NCI-H128 (cell line): Measurements from ENCODE around the gene TAS2R41.

Experiments used
- DNase-seq: peaks from one replicate; lab custom pipeline; 2025; ENCODE audit not compliant: unreplicated experiment; lab: John Stamatoyannopoulos, UW

The TAS2R41 gene

GRCh38 chr7:143492799-143493739 is 15.4 kb downstream of the TAS2R41 start:
- DNase-seq, result no peak

DNA sequence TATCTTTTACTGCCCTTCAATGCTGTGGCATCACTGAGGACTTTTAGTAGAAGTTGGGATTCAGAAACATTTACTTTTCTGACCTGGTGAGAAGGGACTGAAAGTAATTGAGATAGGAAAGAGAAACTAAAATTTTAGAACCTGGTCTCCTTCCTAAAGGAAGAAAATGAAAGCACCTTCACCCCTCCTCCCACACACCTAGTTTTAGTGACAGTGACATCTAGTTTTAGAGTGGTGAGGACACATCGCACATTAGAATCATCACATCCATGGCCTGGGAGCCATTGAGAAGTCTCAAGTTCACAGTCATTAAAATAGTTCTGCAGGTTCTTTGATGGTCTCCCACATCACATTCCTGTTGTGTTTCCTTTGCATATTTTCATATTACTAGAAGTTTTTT is 16.1 kb downstream of the TAS2R41 start:
- no peak for DNase-seq

GRCh38 chr7:143494622-143495021 is 16.9 kb downstream of the TAS2R41 start:
- no peak for DNase-seq

- DNase-seq, result no peak
Measured at GRCh38 chr7:143495851-143496250, 18.2 kb downstream of the TAS2R41 start.

DNA sequence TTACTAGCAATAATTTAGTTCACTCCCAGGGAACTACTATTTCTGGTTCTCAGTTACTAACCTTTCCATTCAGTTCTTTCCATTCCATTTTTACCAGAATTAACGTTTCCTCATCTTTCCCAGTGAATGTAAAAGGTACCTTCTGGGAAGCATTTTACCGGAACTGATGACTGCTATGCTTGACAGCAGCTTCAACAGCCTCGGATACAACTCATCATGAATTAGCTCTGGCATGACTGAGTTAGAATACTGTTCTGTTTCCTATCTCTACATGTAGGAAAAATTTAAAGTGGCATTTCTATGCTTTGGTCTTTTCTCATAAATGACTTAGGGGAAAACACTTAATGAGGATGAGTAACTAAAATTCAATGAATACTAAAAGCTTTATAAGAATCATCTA is 18.6 kb downstream of the TAS2R41 start:
- no peak for DNase-seq

DNA sequence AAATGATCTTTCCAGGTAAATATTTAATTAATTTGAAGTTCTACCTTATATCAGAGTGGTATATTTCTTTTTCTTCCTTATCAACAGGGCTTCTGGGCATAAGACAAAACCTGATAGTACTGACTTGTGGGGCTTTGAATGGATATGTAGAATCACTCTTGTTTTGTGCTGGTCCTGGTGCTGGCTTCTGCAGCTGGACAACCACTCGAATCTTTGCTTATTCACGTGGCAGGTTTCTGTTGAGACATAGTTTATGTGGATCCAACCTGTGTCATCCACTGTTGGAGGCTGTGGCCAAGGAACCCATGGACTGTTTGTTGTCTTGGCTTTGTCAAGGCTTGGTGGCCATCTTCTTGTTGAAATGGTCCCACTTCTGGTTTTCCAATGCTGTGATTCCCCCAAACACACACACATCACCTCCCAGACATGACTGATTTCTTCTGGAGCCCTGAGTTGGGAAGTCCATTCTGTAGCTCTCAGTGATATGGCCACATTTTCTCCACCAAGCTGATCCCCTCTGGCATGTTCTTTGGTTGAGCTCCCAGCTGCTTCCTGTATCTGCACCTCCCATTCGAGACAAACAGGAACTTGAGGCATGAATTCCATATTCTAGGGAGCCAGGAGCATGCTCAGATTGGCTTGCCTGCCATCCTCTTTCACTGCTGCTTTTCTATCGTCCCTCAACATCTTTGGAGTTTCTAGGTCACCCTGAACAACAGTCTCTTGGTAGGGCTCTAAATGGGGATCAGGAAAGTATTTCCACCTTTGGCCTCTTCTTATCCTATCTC is 19.5 kb downstream of the TAS2R41 start:
- no peak for DNase-seq

- no peak for DNase-seq
Measured at GRCh38 chr7:143499246-143499645, 21.6 kb downstream of the TAS2R41 start.

GRCh38 chr7:143499743-143500348 is 22.2 kb downstream of the TAS2R41 start:
- no peak for DNase-seq

DNA sequence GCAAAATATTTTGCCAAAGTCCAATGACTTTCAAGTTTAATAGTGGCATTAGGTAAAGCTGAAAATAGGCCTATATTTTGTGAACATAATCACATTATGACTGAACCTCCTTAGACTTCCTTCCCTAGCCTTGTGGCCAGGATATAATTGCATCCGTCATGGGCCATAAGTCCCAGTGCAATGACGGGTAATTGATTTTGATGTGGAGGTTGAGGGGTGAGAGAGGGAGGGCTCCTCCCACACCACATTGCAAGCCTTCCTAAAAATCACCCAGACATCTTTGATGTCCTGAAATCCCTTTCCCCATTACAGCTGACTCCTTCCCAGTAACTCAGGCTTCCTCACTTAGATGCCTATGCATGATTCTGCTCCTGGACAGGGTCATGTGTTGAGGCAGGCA is 25.6 kb downstream of the TAS2R41 start:
- no peak for DNase-seq

GRCh38 chr7:143504215-143504936 is 26.7 kb downstream of the TAS2R41 start:
- DNase-seq, result no peak

DNA sequence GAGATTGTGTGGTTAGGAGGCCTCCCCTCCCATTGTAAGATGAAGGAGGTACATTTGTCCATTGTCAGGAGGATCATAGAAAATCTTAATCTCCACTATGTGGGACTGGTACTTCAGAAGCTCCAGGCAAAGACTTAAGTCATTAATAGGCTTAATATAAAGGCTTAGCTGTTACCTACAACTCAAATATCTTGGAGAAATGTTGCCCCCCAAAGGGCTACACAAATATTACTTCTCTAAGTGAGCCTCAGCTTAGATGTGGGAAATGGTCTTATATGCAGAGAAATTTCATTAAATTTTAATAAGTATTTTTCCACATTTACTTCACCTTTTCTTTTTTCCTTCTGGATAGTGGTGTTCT is 27.2 kb downstream of the TAS2R41 start:
- DNase-seq, result no peak

GRCh38 chr7:143505838-143506237 is 28.2 kb downstream of the TAS2R41 start:
- DNase-seq, result no peak

DNA sequence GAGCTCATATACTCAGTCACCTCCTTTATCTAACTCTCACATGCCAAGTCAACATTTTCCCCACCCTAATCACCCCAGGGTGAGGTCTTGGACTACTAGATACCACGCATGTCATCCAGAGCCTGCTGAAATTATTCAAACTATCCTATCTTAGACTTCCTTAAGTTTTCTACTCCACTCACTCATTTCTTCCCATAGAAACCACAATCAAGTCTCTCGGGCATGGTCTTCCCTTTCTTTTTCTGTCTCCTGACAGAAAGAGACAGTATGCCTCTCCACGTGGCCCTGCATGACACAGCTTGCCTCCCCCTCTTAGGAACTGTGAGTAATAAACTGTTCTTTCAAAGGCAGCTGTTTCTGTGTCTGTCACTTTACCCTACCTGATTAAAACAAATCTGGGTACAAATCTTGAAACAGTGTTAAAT is 29.4 kb downstream of the TAS2R41 start:
- DNase-seq, result no peak

- no peak for DNase-seq
Measured at GRCh38 chr7:143507534-143508055, 29.9 kb downstream of the TAS2R41 start.

GRCh38 chr7:143510854-143511592 is 33.4 kb downstream of the TAS2R41 start:
- DNase-seq, result no peak

- DNase-seq, result no peak
Measured at GRCh38 chr7:143511593-143512047, 33.9 kb downstream of the TAS2R41 start.

- DNase-seq, result no peak
Measured at GRCh38 chr7:143512488-143513340, 35.0 kb downstream of the TAS2R41 start.

DNA sequence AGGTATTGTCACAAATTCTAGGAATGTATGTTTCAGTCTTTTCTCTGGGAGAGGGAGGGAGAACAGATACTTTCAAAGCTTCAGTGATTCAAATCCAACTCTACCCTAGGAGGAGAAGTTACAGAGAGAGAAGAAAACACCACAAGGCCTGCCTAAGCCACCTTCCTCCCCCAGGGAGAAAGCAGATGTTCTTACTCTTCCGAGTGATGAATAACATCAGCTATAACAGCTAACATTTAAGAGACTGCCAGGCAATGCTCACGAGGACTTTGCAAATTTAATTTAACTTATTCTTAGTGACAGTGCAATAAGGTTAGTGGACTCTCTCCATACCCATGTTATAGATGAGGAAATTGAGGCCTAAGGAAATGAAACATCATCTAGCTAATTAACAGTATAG is 36.8 kb downstream of the TAS2R41 start:
- DNase-seq, result no peak
